GM12865 (cell line): ENCODE data around the gene XRN2.
A peak's percentile ranks its signal among the peaks of the same experiment; 100 is the strongest.

Experiments used
- DNase-seq: peaks from one replicate; pipeline ENCODE4 v3.0.0; 2010; ENCODE audit warnings: low read depth
- H3K4me3 ChIP-seq: 2 replicates; pipeline ENCODE4 v1.5.1; 2011; ENCODE audit warnings: mild to moderate bottlenecking, low read depth, low read length, control low read depth
- CTCF ChIP-seq: IDR thresholded peaks from 2 replicates; pipeline ENCODE4 v1.5.1; 2011; ENCODE audit warnings: low read length, control low read depth, low read depth, inconsistent platforms; ENCODE audit not compliant: insufficient read depth; ENCODE audit errors: missing control alignments

XRN2 gene

GRCh38 chr20:21303061-21303871 is at the start of gene XRN2:
Gene XRN2 (plus strand): TSS chr20:21303331. CDS start chr20:21303399, 68 bp downstream.
- H3K4me3 ChIP-seq: peak within 1 kb of the TSS; percentile 97
- TF ChIP-seq CTCF: peak; percentile 14
- peak; percentile 95 for DNase-seq

- no peak overlapping the region for H3K4me3 ChIP-seq
- no peak for TF ChIP-seq CTCF
- DNase-seq: no peak
Measured at GRCh38 chr20:21257192-21257591, 45.9 kb upstream of the XRN2 start.

- H3K4me3 ChIP-seq: no peak overlapping the region
- no peak for DNase-seq
- TF ChIP-seq CTCF: no peak
Measured at GRCh38 chr20:21258411-21258810, 44.7 kb upstream of the XRN2 start.

GRCh38 chr20:21259346-21259745 is 43.8 kb upstream of the XRN2 start:
- no peak overlapping the region for H3K4me3 ChIP-seq
- no peak for TF ChIP-seq CTCF
- no peak for DNase-seq

- no peak for DNase-seq
- no peak for TF ChIP-seq CTCF
- H3K4me3 ChIP-seq: no peak overlapping the region
Measured at GRCh38 chr20:21262812-21263211, 40.3 kb upstream of the XRN2 start.

- DNase-seq: no peak
- TF ChIP-seq CTCF: no peak
- H3K4me3 ChIP-seq: no peak overlapping the region
Measured at GRCh38 chr20:21265261-21266190, 37.6 kb upstream of the XRN2 start.

GRCh38 chr20:21266191-21266536 is 37.0 kb upstream of the XRN2 start:
- peak; percentile 4 for DNase-seq
- H3K4me3 ChIP-seq: no peak overlapping the region
- no peak for TF ChIP-seq CTCF
